ENCODE results near the gene DSCAML1.

The DSCAML1 gene

DNA sequence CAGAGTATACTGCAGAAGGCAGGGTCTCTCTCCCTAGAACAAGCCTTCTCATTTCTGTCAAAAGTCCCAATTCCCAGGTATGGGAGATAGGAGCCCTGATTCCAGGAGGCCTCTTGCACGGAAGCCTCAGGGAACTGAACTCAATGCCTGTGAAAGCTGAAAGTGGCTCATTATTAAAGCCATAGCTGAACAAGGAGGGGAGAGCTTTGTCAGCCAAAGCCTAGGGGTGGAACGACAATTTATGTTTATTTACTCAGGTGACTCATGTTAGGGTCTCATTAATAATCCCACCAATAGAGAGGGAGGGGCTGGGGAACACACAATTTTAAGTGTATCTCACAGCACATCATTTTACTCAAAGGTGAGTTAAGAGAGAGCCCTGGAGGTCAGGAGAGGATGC, 44.9 kb downstream of the DSCAML1 start:
- DNase-seq (ENCODE audit: low read depth): no peak

- DNase-seq (ENCODE audit: low read depth): no peak
Observed at GRCh38 chr11:117750916-117751662, 45.9 kb downstream of the DSCAML1 start.

DNA sequence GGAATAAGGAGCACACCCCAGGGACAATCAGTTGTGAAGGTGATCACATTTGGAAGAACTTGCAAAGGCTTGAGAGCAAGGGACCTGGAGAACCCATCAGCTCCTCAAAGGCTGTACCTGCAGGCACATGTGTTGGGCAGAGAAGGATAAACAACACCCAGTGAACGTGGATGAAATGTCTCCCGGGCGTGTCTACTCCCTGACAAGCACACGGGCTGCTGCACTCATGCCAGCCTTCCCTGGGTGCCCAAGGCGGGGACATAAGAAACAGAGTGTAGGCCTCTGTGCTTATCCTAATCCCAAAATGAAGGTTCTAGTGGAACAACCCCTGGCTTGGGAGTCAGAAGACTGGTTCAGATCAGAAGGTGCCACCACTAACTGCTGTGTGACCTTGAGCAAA, 46.7 kb downstream of the DSCAML1 start:
- DNase-seq (ENCODE audit: low read depth): no peak

- DNase-seq (ENCODE audit: low read depth): no peak
Observed at GRCh38 chr11:117749541-117749910, 47.5 kb downstream of the DSCAML1 start.

DNA sequence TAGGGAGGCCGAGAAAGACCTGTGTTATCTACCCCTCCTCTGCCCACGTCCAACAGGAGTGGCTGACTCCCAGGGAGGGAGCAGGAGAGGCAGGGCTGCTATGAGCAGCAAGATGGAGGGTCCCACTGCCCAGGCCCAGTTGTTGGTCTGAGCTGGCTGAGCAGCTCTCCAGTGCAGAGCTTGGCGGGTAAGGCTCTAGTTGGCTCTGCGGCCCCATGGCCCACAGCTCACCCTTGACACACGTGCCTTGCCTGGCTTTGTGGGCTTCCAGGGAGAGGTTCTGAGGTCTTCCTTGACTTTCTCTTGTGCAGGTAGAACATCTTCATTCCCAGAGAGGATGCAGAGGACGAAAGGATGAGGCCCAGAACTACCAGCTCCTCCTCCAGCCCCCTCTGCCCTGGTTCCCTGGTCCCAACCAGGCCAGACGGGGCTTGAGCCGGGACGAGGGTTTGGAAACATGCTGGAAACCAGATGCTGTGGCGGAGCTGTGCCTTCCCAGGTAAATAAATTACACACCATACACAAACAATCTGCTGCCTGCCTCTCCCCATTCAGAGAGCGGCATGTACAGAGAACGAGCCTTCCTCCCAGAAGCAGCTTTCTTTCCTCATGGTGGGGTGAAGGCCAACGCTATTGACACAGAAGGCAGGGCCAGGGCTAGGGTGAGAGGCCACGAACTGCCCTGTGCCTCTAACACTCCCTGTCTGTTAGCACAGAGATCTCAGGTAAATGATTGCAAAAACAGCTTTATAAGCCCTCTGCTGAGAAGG, 48.1 kb downstream of the DSCAML1 start:
- no peak for DNase-seq (ENCODE audit: low read depth)

- DNase-seq (ENCODE audit: low read depth): no peak
Observed at GRCh38 chr11:117747892-117748291, 49.1 kb downstream of the DSCAML1 start.

GRCh38 chr11:117745346-117745745, 51.7 kb downstream of the DSCAML1 start:
- no peak for DNase-seq (ENCODE audit: low read depth)

- DNase-seq (ENCODE audit: low read depth): no peak
Observed at GRCh38 chr11:117744471-117745150, 52.4 kb downstream of the DSCAML1 start.

- DNase-seq (ENCODE audit: low read depth): no peak
Observed at GRCh38 chr11:117743121-117743815, 53.7 kb downstream of the DSCAML1 start.

GRCh38 chr11:117738246-117738957, 58.6 kb downstream of the DSCAML1 start:
- DNase-seq (ENCODE audit: low read depth): no peak

DNA sequence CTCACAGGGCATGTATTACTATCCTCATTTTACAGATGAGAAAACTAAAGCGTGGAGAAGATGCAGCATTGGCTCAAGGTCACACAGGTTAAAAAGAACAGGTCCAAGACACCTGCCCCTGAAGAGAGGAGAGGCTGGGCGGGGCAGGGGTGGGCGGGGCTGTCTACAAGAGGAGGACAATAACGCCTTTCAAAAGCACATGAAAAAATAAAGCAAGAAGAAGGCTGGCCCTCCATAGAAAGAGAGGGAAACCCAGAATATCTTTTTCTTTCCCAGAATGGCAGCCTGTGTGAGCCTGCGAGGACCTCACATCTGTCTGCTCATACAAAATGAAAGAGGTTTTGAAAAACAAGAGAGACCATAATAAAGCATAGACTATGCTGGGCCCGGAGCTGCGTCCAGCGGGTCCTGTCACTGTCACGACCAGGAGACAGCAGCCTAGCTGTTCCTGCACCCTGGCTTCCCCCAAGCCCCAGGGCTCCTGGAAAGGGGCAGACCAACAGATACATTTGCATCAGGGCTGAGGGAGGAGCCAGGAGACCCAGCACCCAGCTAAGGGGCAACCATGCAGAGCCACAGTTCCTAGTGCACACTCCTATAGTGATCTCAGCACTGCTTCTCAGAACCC, 61.6 kb downstream of the DSCAML1 start:
- no peak for DNase-seq (ENCODE audit: low read depth)

- no peak for DNase-seq (ENCODE audit: low read depth)
Observed at GRCh38 chr11:117734601-117735024, 62.4 kb downstream of the DSCAML1 start.

GRCh38 chr11:117733316-117733715, 63.7 kb downstream of the DSCAML1 start:
- DNase-seq (ENCODE audit: low read depth): no peak

GRCh38 chr11:117731722-117732290, 65.2 kb downstream of the DSCAML1 start:
- DNase-seq (ENCODE audit: low read depth): no peak

GRCh38 chr11:117730208-117730800, 66.7 kb downstream of the DSCAML1 start:
- DNase-seq (ENCODE audit: low read depth): no peak

GRCh38 chr11:117725048-117725734, 71.8 kb downstream of the DSCAML1 start:
- no peak for DNase-seq (ENCODE audit: low read depth)

- no peak for DNase-seq (ENCODE audit: low read depth)
Observed at GRCh38 chr11:117724621-117725020, 72.4 kb downstream of the DSCAML1 start.

- DNase-seq (ENCODE audit: low read depth): no peak
Observed at GRCh38 chr11:117724104-117724503, 72.9 kb downstream of the DSCAML1 start.

- DNase-seq (ENCODE audit: low read depth): no peak
Observed at GRCh38 chr11:117723277-117724024, 73.6 kb downstream of the DSCAML1 start.
